HCT116 (cell line): ENCODE results near the gene POP7. TPM values are rescaled to one million over a fixed set of nuclear protein-coding genes. Genes with fewer than 3 reads are reported as not detected.

Experiments
- ATAC-seq: fragments of 200-7000 bp; cut with Tn5 transposase; 2 replicates; pipeline ENCODE4 v1.9.1; 2020; ENCODE audit warnings: mild to moderate bottlenecking, moderate library complexity
- BruUV-seq: library from RNA; stranded (reverse); fragments of 400-500 nt; replicated peaks from 2 replicates; lab custom pipeline; 2021; lab: Mats Ljungman, UMichigan
- CTCF ChIA-PET: fragments of 300-600 bp; sonication (Branson Sonifier 250); formaldehyde crosslinking; loops from one replicate; lab custom pipeline; 2021; ENCODE audit warnings: antibody characterized with exemption; lab: Charles Lee
- POLR2A ChIA-PET: fragments of 300-600, 350-600 bp; sonication (Branson Sonifier 250); formaldehyde crosslinking; loops from one replicate; lab custom pipeline; 2021; ENCODE audit warnings: antibody characterized with exemption; lab: Charles Lee
- RAD21 ChIA-PET, 2 experiments: fragments of 300-600 bp; sonication (Branson Sonifier 250); formaldehyde crosslinking; loops; one replicate each; lab custom pipeline; 2023; ENCODE audit warnings: low total read pairs in 2 of 2; ENCODE audit not compliant: uncharacterized antibody in 2 of 2, unreplicated experiment in 2 of 2, low non-redundant PET in 1 of 2; lab: Charles Lee
- DNase-seq: peaks from one replicate; pipeline ENCODE4 v3.0.0-alpha.2; 2010; ENCODE audit warnings: low read depth, low spot score
- H2AFZ ChIP-seq: fragments of 200-600 bp; shearing (Covaris generic), sonication (generic); 2 replicates; pipeline ENCODE4 v1.6.1; 2017; ENCODE audit warnings: low read depth, mixed run types, mixed read lengths, antibody characterized with exemption, low read length; ENCODE audit not compliant: poor library complexity, severe bottlenecking
- H3K27ac ChIP-seq: 2 replicates; pipeline ENCODE4 v1.5.1; 2012; ENCODE audit warnings: low read depth, low read length
- H3K27me3 ChIP-seq: fragments of 200-600 bp; sonication (generic); 2 replicates; pipeline ENCODE4 v1.6.1; 2016; ENCODE audit warnings: mixed run types, low read length, mixed read lengths; ENCODE audit not compliant: insufficient read depth
- H3K36me3 ChIP-seq, 2 experiments: fragments of 200-500 bp in 1 of 2; fragments of 200-600 bp in 1 of 2; sonication (Bioruptor generic) in 1 of 2; sonication (generic) in 1 of 2; 2 replicates each; pipeline versions ENCODE4 v1.5.1 to v1.6.1; 2014 to 2016; ENCODE audit warnings: low read length in 2 of 2, inconsistent platforms in 1 of 2, mixed read lengths in 1 of 2, mixed run types in 1 of 2; ENCODE audit not compliant: insufficient read depth in 2 of 2, control insufficient read depth in 1 of 2
- H3K4me1 ChIP-seq, 2 experiments: fragments of 200-600 bp in 1 of 2; sonication (generic) in 1 of 2; 2 replicates each; pipeline versions ENCODE4 v1.5.1 to v1.6.1; 2012 to 2017; ENCODE audit warnings: low read length in 2 of 2, inconsistent platforms in 1 of 2, mild to moderate bottlenecking in 1 of 2, mixed read lengths in 1 of 2, mixed run types in 1 of 2, moderate library complexity in 1 of 2; ENCODE audit not compliant: insufficient read depth in 2 of 2, control insufficient read depth in 1 of 2
- H3K4me2 ChIP-seq: fragments of 200-600 bp; sonication (generic); 2 replicates; pipeline ENCODE4 v1.6.1; 2017; ENCODE audit warnings: mixed run types, low read length, mixed read lengths
- H3K4me3 ChIP-seq, 2 experiments: fragments of 200-600 bp in 1 of 2; sonication (generic) in 1 of 2; replicated peaks in 1 of 2; 2 replicates each; pipeline ENCODE4 v1.5.1; 2011 to 2016; ENCODE audit warnings: low read length in 2 of 2, control low read depth in 1 of 2, low read depth in 1 of 2, mild to moderate bottlenecking in 1 of 2, mixed read lengths in 1 of 2, mixed run types in 1 of 2
- H3K79me2 ChIP-seq: fragments of 200-600 bp; sonication (generic); 2 replicates; pipeline ENCODE4 v1.6.1; 2017; ENCODE audit warnings: mild to moderate bottlenecking, mixed run types, low read length, moderate library complexity, mixed read lengths; ENCODE audit not compliant: insufficient read depth
- H3K9ac ChIP-seq: fragments of 200-600 bp; sonication (generic); 2 replicates; pipeline ENCODE4 v1.6.1; 2016; ENCODE audit warnings: low read length, mixed read lengths
- H3K9me2 ChIP-seq: fragments of 200-600 bp; sonication (generic), shearing (Covaris generic); 2 replicates; pipeline ENCODE4 v1.6.1; 2017; ENCODE audit warnings: mixed run types, mild to moderate bottlenecking, moderate library complexity; ENCODE audit not compliant: insufficient read depth
- H3K9me3 ChIP-seq, 2 experiments: fragments of 200-500 bp in 1 of 2; fragments of 200-600 bp in 1 of 2; sonication (Bioruptor generic) in 1 of 2; sonication (generic) in 1 of 2; 2 replicates each; pipeline ENCODE4 v1.6.1; 2014 to 2017; ENCODE audit warnings: low read length in 2 of 2, mixed read lengths in 2 of 2, inconsistent platforms in 1 of 2, low read depth in 1 of 2, mild to moderate bottlenecking in 1 of 2, mixed run types in 1 of 2, moderate library complexity in 1 of 2; ENCODE audit not compliant: control insufficient read depth in 1 of 2, insufficient read depth in 1 of 2
- H4K20me1 ChIP-seq: fragments of 200-600 bp; sonication (generic), shearing (Covaris generic); 2 replicates; pipeline ENCODE4 v1.6.1; 2017; ENCODE audit warnings: mixed run types, mild to moderate bottlenecking, moderate library complexity; ENCODE audit not compliant: insufficient read depth
- ELF1 ChIP-seq: IDR thresholded peaks from 2 replicates; pipeline ENCODE4 v1.6.1; 2012; ENCODE audit warnings: low read depth, borderline replicate concordance
- EZH2phosphoT487 ChIP-seq: fragments of 200-600 bp; IDR thresholded peaks from 2 replicates; pipeline ENCODE4 v1.6.1; 2018; ENCODE audit warnings: antibody characterized with exemption, borderline replicate concordance
- JUND ChIP-seq: IDR thresholded peaks from 2 replicates; pipeline ENCODE4 v1.6.1; 2012
- MAX ChIP-seq: IDR thresholded peaks from 2 replicates; pipeline ENCODE4 v1.6.1; 2012
- SP1 ChIP-seq: IDR thresholded peaks from 2 replicates; pipeline ENCODE4 v1.6.1; 2012; ENCODE audit warnings: low read depth
- YY1 ChIP-seq: IDR thresholded peaks from 2 replicates; pipeline ENCODE4 v1.6.1; 2011; ENCODE audit warnings: low read length, low read depth, moderate library complexity, mild to moderate bottlenecking; ENCODE audit not compliant: insufficient replicate concordance; ENCODE audit errors: extremely low read depth
- ZBTB33 ChIP-seq: IDR thresholded peaks from 2 replicates; pipeline ENCODE4 v1.6.1; 2011; ENCODE audit warnings: mild to moderate bottlenecking, low read length, moderate library complexity; ENCODE audit not compliant: insufficient replicate concordance; ENCODE audit errors: extremely low read depth
- ZFX ChIP-seq: fragments of 450-650 bp; IDR thresholded peaks from 2 replicates; pipeline ENCODE4 v1.6.1; 2017
- intact Hi-C: fragments of 100-400 bp; cut with micrococcal nuclease; formaldehyde crosslinking; loops from 2 replicates; pipeline ENCODE4 v1.10.0; 2022
- total RNA-seq: library from RNA; stranded (reverse); gene quantifications from one replicate; pipeline ENCODE4 v1.2.1, GENCODE V29; 2021; ENCODE audit not compliant: unreplicated experiment

POP7 gene
- total RNA-seq, 1 experiment from 2014 or later = 67.5 TPM

GRCh38 chr7:100693312-100694097, 12.4 kb upstream of the POP7 start:
- Histone ChIP-seq H3K4me1 (peaks cover 18 to 33% of the 10 kb centered on the region in 2 experiments; a peak in 3 of 4 replicates), H3K4me3 (peak overlapping the region; percentile 87 to 89), H3K27ac (peak overlapping the region; percentile 90), H3K79me2 (peaks cover 52% of the 10 kb centered on the region), H3K27me3 (no peaks in the 10 kb centered on the region), H3K9ac (peak overlapping the region; percentile 92), H3K9me2 (no peaks in the 10 kb centered on the region), H4K20me1 (no peaks in the 10 kb centered on the region), H3K36me3 (peaks cover 2 to 7% of the 10 kb centered on the region in 2 experiments; a peak in 2 of 4 replicates), H3K4me2 (peak overlapping the region; percentile 74), H2AFZ (no peak overlapping the region), H3K9me3 (no peaks in the 10 kb centered on the region)
- intact Hi-C loops = loop anchor here (5.0 kb wide), 1 partner anchor 61 kb away; no protein-coding TSS in a partner anchor
- POLR2A ChIA-PET = interaction anchor here (0.7 to 1.6 kb wide), 3 partner anchors 12 to 214 kb away, joined by 3 read pairs; partner anchors contain the start of genes FBXO24, LRCH4, POP7 and TSC22D4
- ATAC-seq (peak; percentile 46), DNase-seq (no peak)
- RAD21 ChIA-PET = no interaction called here
- CTCF ChIA-PET = interaction anchor here (0.6 to 5.1 kb wide), 7 partner anchors 9 to 225 kb away, joined by 3 to 25 read pairs (median 3); partner anchors contain the start of genes MOSPD3 and POP7
- no peak for TF ChIP-seq ELF1
- peak; percentile 65; the same call in 1 of the 2 replicates for TF ChIP-seq ZFX
- TF ChIP-seq JUND = no peak
- BruUV-seq = no TSS peak

GRCh38 chr7:100694098-100694745, 11.7 kb upstream of the POP7 start, which contains the start of gene GIGYF1:
GIGYF1 (minus strand) TSS chr7:100694250; CDS start chr7:100688238, 6,012 bp downstream.
- Histone ChIP-seq H3K4me1 (peaks cover 18 to 33% of the 10 kb centered on the region in 2 experiments; a peak in 3 of 4 replicates), H3K9me3 (no peaks in the 10 kb centered on the region), H3K9ac (peak within 1 kb of the TSS; percentile 92), H3K79me2 (peaks cover 45% of the 10 kb centered on the region), H3K27ac (peak within 1 kb of the TSS; percentile 90)
- intact Hi-C loops = loop anchor here (5.0 kb wide), 1 partner anchor 62 kb away; no protein-coding TSS in a partner anchor
- TF ChIP-seq JUND (no peak), YY1 (peak; percentile 74), MAX (peak; percentile 67), ELF1 (no peak), SP1 (no peak), ZFX (0 out of 2 replicates have a peak, but pooled peaks have one; percentile 24), ZBTB33 (no peak), EZH2phosphoT487 (no peak)
- TF ChIP-seq, all 23 proteins: peak for 3
- ChIA-PET RAD21 (no interaction called here), CTCF (interaction anchor here (0.6 to 5.1 kb wide), 3 partner anchors 11 to 225 kb away, joined by 3 to 25 read pairs (median 3); partner anchors contain the start of genes MOSPD3 and POP7), POLR2A (interaction anchor here (1.1 to 1.6 kb wide), 2 partner anchors 12 to 215 kb away, joined by 3 read pairs; partner anchors contain the start of genes POP7 and TSC22D4)
- no peaks in the 10 kb centered on the region for H4K20me1 ChIP-seq
- ATAC-seq = peak; percentile 57
- peak within 1 kb of the TSS; percentile 87 to 89 for H3K4me3 ChIP-seq
- H3K27me3 ChIP-seq = no peaks in the 10 kb centered on the region; the same call in 1 of the 2 replicates
- peak within 1 kb of the TSS; percentile 85 for H2AFZ ChIP-seq
- no peaks in the 10 kb centered on the region for H3K36me3 ChIP-seq
- H3K4me2 ChIP-seq = peak within 1 kb of the TSS; percentile 74
- DNase-seq = no peak
- no peaks in the 10 kb centered on the region for H3K9me2 ChIP-seq
- no TSS peak for BruUV-seq
